ENCODE data around the gene ANTXR2.

- TF ChIP-seq TAF1 (IDR thresholded peaks at IDR 0.05; ENCODE audit: borderline replicate concordance, low read depth, low read length) (no peak), POLR2A (IDR thresholded peaks at IDR 0.05; ENCODE audit: low read depth, low read length) (no peak), POLR2AphosphoS5 (IDR thresholded peaks at IDR 0.05; ENCODE audit: low read depth, low read length) (no peak)
These were observed 187.0 kb downstream of the ANTXR2 start for GRCh38 chr4:79886021-79886420.

Data from GM12892 (cell line).